Measurements from ENCODE around the gene LEP. TPM values are rescaled to one million over a fixed set of nuclear protein-coding genes. Genes with fewer than 3 reads are reported as not detected.

The LEP gene
- total RNA-seq, 5 donors from 2014 or later (not counting 1 experiment from before 2014, with no cell fraction given) = not detected

DNA sequence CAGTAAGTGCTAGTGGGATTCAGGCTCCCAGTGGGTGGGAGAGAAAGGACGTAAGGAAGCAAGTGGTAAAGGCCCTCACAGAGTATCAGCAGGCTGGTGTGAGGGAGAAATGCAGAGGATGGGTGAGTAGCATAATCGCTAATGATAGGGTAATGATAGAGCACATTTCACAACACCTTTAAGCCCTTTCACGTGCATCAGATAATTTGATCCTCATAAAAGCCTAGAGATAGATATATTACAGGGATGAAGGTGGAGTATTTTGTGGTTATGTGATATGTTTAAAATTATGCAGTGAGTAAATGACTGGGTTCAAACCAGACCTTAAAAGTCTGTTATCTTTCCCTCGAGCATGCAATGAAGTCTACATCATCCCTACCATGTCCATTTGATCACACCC, 10.3 kb downstream of the LEP start:
- Histone ChIP-seq H3K9me3 (no peaks in the 10 kb centered on the region), H3K4me1 (ENCODE audit: control insufficient read depth in 1 of 2, extremely low read depth in 1 of 2, insufficient read depth in 2 of 2, low read length in 2 of 2) (no peaks in the 10 kb centered on the region), H3K4me3 (ENCODE audit: control insufficient read depth in 1 of 2, extremely low read depth in 1 of 2, low read length in 1 of 2) (no peak overlapping the region), H3K27me3 (replicated peaks in 1 of 2; ENCODE audit: control insufficient read depth in 2 of 2, extremely low read depth in 1 of 2, insufficient read depth in 2 of 2, low read length in 1 of 2) (peaks cover 0 to 19% of the 10 kb centered on the region in 2 experiments), H3K27ac (ENCODE audit: low read length) (no peak overlapping the region), H3K36me3 (ENCODE audit: control insufficient read depth in 2 of 2, extremely low read depth in 1 of 2, insufficient read depth in 1 of 2, low read length in 1 of 2) (no peaks in the 10 kb centered on the region)
- DNase-seq (no peak), ATAC-seq (replicated peaks in 1 of 4) (no peak)
- H3K4me1 Mint-ChIP-seq = no peaks in the 10 kb centered on the region
- H3K4me3 Mint-ChIP-seq = no peak overlapping the region
- ChIA-PET CTCF (no interaction called here), POLR2A (no interaction called here)
- no peaks in the 10 kb centered on the region for H3K36me3 Mint-ChIP-seq
- 80% methylated on average over 1 of the region's 4 CpGs for WGBS (ENCODE audit: insufficient coverage)
- H3K27me3 Mint-ChIP-seq = peaks cover 12 to 13% of the 10 kb centered on the region in 2 donors
- H3K9me3 Mint-ChIP-seq = no peaks in the 10 kb centered on the region
- H3K27ac Mint-ChIP-seq = no peak overlapping the region

DNA sequence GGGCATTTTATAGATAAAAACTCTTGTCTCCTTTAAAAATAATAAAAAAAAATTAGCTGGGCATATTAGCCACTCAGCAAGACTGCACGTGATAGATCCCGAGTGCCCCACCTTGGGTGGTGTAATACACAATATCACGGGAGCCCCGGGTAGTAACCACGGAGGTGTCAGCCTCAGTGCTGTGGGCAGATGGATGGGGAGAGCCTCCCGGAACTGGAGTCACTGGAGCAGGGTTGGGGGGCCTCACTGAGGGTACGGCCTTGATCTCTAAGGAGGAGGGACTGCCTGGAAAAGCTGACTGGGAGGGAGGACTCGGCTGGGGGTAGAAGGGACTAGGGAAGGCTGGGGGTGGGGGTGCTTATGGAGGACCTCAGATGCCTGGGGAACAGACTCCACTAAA, 12.6 kb downstream of the LEP start:
- Mint-ChIP-seq H3K4me1 (no peaks in the 10 kb centered on the region), H3K27ac (no peak overlapping the region), H3K4me3 (no peak overlapping the region), H3K9me3 (no peaks in the 10 kb centered on the region), H3K36me3 (no peaks in the 10 kb centered on the region), H3K27me3 (peaks cover 6 to 13% of the 10 kb centered on the region in 2 donors)
- ATAC-seq (replicated peaks in 1 of 4) = no peak
- DNase-seq = no peak
- ChIA-PET CTCF (no interaction called here), POLR2A (no interaction called here)
- WGBS (ENCODE audit: insufficient coverage) = 86% methylated on average over 4 of the region's 8 CpGs
- no peaks in the 10 kb centered on the region for H3K4me1 ChIP-seq (ENCODE audit: control insufficient read depth in 1 of 2, extremely low read depth in 1 of 2, insufficient read depth in 2 of 2, low read length in 2 of 2)
- H3K4me3 ChIP-seq (ENCODE audit: control insufficient read depth in 1 of 2, extremely low read depth in 1 of 2, low read length in 1 of 2) = no peak overlapping the region
- no peak overlapping the region for H3K27ac ChIP-seq (ENCODE audit: low read length)
- no peaks in the 10 kb centered on the region for H3K36me3 ChIP-seq (ENCODE audit: control insufficient read depth in 2 of 2, extremely low read depth in 1 of 2, insufficient read depth in 1 of 2, low read length in 1 of 2)
- peaks cover 0 to 17% of the 10 kb centered on the region in 2 experiments for H3K27me3 ChIP-seq (replicated peaks in 1 of 2; ENCODE audit: control insufficient read depth in 2 of 2, extremely low read depth in 1 of 2, insufficient read depth in 2 of 2, low read length in 1 of 2)
- H3K9me3 ChIP-seq = no peaks in the 10 kb centered on the region

DNA sequence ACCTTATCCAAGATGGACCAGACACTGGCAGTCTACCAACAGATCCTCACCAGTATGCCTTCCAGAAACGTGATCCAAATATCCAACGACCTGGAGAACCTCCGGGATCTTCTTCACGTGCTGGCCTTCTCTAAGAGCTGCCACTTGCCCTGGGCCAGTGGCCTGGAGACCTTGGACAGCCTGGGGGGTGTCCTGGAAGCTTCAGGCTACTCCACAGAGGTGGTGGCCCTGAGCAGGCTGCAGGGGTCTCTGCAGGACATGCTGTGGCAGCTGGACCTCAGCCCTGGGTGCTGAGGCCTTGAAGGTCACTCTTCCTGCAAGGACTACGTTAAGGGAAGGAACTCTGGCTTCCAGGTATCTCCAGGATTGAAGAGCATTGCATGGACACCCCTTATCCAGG, 13.4 kb downstream of the LEP start:
- Mint-ChIP-seq H3K27ac (no peak overlapping the region), H3K9me3 (no peaks in the 10 kb centered on the region), H3K4me3 (no peak overlapping the region), H3K4me1 (no peaks in the 10 kb centered on the region), H3K36me3 (no peaks in the 10 kb centered on the region), H3K27me3 (peaks cover 7 to 10% of the 10 kb centered on the region in 2 donors)
- Histone ChIP-seq H3K36me3 (ENCODE audit: control insufficient read depth in 2 of 2, extremely low read depth in 1 of 2, insufficient read depth in 1 of 2, low read length in 1 of 2) (no peaks in the 10 kb centered on the region), H3K4me1 (ENCODE audit: control insufficient read depth in 1 of 2, extremely low read depth in 1 of 2, insufficient read depth in 2 of 2, low read length in 2 of 2) (no peaks in the 10 kb centered on the region), H3K4me3 (ENCODE audit: control insufficient read depth in 1 of 2, extremely low read depth in 1 of 2, low read length in 1 of 2) (no peak overlapping the region), H3K9me3 (no peaks in the 10 kb centered on the region), H3K27me3 (replicated peaks in 1 of 2; ENCODE audit: control insufficient read depth in 2 of 2, extremely low read depth in 1 of 2, insufficient read depth in 2 of 2, low read length in 1 of 2) (peaks cover 0 to 17% of the 10 kb centered on the region in 2 experiments), H3K27ac (ENCODE audit: low read length) (no peak overlapping the region)
- DNase-seq (no peak), ATAC-seq (replicated peaks in 1 of 4) (no peak)
- POLR2A ChIA-PET = no interaction called here
- WGBS (ENCODE audit: insufficient coverage) = 65% methylated on average over 5 of the region's 5 CpGs
- CTCF ChIA-PET = no interaction called here

DNA sequence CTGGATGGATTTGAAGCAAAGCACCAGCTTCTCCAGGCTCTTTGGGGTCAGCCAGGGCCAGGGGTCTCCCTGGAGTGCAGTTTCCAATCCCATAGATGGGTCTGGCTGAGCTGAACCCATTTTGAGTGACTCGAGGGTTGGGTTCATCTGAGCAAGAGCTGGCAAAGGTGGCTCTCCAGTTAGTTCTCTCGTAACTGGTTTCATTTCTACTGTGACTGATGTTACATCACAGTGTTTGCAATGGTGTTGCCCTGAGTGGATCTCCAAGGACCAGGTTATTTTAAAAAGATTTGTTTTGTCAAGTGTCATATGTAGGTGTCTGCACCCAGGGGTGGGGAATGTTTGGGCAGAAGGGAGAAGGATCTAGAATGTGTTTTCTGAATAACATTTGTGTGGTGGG, 14.2 kb downstream of the LEP start:
- ChIA-PET CTCF (no interaction called here), POLR2A (no interaction called here)
- Mint-ChIP-seq H3K4me3 (no peak overlapping the region), H3K36me3 (no peaks in the 10 kb centered on the region), H3K4me1 (no peaks in the 10 kb centered on the region), H3K27me3 (peaks cover 7 to 10% of the 10 kb centered on the region in 2 donors), H3K9me3 (no peaks in the 10 kb centered on the region), H3K27ac (no peak overlapping the region)
- ATAC-seq (replicated peaks in 1 of 4) (no peak), DNase-seq (no peak)
- WGBS (ENCODE audit: insufficient coverage) = 52% methylated on average over 2 of the region's 2 CpGs
- H3K9me3 ChIP-seq = no peaks in the 10 kb centered on the region
- H3K4me3 ChIP-seq (ENCODE audit: control insufficient read depth in 1 of 2, extremely low read depth in 1 of 2, low read length in 1 of 2) = no peak overlapping the region
- no peaks in the 10 kb centered on the region for H3K36me3 ChIP-seq (ENCODE audit: control insufficient read depth in 2 of 2, extremely low read depth in 1 of 2, insufficient read depth in 1 of 2, low read length in 1 of 2)
- H3K4me1 ChIP-seq (ENCODE audit: control insufficient read depth in 1 of 2, extremely low read depth in 1 of 2, insufficient read depth in 2 of 2, low read length in 2 of 2) = no peaks in the 10 kb centered on the region
- peaks cover 0 to 17% of the 10 kb centered on the region in 2 experiments for H3K27me3 ChIP-seq (replicated peaks in 1 of 2; ENCODE audit: control insufficient read depth in 2 of 2, extremely low read depth in 1 of 2, insufficient read depth in 2 of 2, low read length in 1 of 2)
- H3K27ac ChIP-seq (ENCODE audit: low read length) = no peak overlapping the region

DNA sequence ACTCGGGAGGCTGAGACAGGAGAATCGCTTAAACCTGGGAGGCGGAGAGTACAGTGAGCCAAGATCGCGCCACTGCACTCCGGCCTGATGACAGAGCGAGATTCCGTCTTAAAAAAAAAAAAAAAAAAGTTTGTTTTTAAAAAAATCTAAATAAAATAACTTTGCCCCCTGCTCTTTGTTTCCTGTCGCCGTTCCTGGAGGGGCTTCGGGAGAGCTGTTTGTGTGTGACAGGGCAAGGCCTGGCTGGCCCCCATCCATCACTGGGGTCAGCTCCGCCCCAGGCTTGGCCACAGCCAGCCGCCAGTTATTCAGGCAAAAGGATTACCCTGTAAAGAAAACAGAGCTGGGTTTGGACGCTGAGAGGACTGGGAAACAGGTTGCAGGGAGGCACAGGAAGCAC, 16.4 kb downstream of the LEP start:
- Histone ChIP-seq H3K27ac (ENCODE audit: low read length) (no peak overlapping the region), H3K9me3 (no peaks in the 10 kb centered on the region), H3K4me3 (ENCODE audit: control insufficient read depth in 1 of 2, extremely low read depth in 1 of 2, low read length in 1 of 2) (no peak overlapping the region), H3K36me3 (ENCODE audit: control insufficient read depth in 2 of 2, extremely low read depth in 1 of 2, insufficient read depth in 1 of 2, low read length in 1 of 2) (no peaks in the 10 kb centered on the region), H3K27me3 (replicated peaks in 1 of 2; ENCODE audit: control insufficient read depth in 2 of 2, extremely low read depth in 1 of 2, insufficient read depth in 2 of 2, low read length in 1 of 2) (peaks cover 0 to 21% of the 10 kb centered on the region in 2 experiments), H3K4me1 (ENCODE audit: control insufficient read depth in 1 of 2, extremely low read depth in 1 of 2, insufficient read depth in 2 of 2, low read length in 2 of 2) (no peaks in the 10 kb centered on the region)
- H3K4me3 Mint-ChIP-seq = no peak overlapping the region
- H3K9me3 Mint-ChIP-seq = no peaks in the 10 kb centered on the region
- POLR2A ChIA-PET = interaction anchor here in 1 of 2 donors (0.8 kb wide), 1 partner anchor 580 kb away, joined by 5 read pairs; no protein-coding TSS in a partner anchor
- no peak overlapping the region for H3K27ac Mint-ChIP-seq
- CTCF ChIA-PET = no interaction called here
- 92% methylated on average over 6 of the region's 14 CpGs for WGBS (ENCODE audit: insufficient coverage)
- H3K36me3 Mint-ChIP-seq = no peaks in the 10 kb centered on the region
- H3K4me1 Mint-ChIP-seq = no peaks in the 10 kb centered on the region
- H3K27me3 Mint-ChIP-seq = peaks cover 3 to 4% of the 10 kb centered on the region in 2 donors
- ATAC-seq (replicated peaks in 1 of 4) (no peak), DNase-seq (no peak)

DNA sequence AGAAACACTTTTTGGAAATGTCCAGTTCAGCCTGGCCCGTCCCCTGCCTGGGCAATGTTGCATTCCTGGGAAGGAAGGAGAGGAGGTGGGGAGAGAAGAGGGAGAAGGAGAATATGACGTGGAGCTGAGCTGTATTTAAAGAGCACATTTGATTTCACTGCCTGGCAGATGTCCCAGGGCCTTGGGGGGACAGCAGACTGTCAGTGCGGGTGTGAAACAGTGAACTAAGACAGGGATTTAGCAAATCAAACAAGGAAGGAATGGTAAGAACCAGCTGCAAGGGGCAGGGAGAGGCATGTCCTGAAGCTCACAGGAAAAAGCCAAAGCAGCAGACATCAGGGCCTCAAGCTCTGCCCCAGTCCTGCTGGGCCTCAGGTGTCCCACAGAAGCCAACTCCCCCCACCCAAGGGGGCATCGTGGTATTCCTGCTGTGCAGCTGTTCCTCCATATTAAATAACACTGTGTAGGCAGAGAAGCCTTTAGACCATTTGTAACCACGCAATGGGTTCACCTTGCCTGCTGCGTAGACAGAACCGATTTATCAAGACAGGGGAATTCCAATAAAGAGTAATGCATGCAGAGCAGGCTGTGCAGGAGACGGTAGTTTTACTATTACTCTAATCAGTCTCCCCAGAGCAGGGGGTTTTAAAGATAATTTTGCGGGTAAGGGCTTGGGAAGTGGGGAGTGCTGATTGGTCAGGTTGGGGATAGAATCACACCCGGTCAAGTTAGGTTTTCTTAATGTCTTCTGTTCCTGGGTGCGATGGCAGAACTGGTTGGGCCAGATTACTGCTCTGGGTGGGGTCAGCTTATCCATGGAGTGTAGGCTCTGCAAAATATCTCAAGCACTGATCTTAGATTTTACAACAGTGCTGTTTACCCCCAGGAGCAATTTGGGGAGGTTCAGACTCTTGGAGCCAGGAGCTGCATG, 18.3 kb downstream of the LEP start:
- Mint-ChIP-seq H3K4me1 (no peaks in the 10 kb centered on the region), H3K27ac (no peak overlapping the region), H3K4me3 (no peak overlapping the region), H3K9me3 (no peaks in the 10 kb centered on the region), H3K27me3 (peaks cover 3 to 4% of the 10 kb centered on the region in 2 donors), H3K36me3 (no peaks in the 10 kb centered on the region)
- ATAC-seq (replicated peaks in 1 of 4) (no peak), DNase-seq (no peak)
- CTCF ChIA-PET = interaction anchor here in 1 of 2 donors (0.6 kb wide), 1 partner anchor 162 kb away, joined by 3 read pairs; no protein-coding TSS in a partner anchor
- 76% methylated on average over 5 of the region's 11 CpGs for WGBS (ENCODE audit: insufficient coverage)
- H3K27ac ChIP-seq (ENCODE audit: low read length) = no peak overlapping the region
- peaks cover 0 to 15% of the 10 kb centered on the region in 2 experiments for H3K27me3 ChIP-seq (replicated peaks in 1 of 2; ENCODE audit: control insufficient read depth in 2 of 2, extremely low read depth in 1 of 2, insufficient read depth in 2 of 2, low read length in 1 of 2)
- POLR2A ChIA-PET = no interaction called here
- H3K4me3 ChIP-seq (ENCODE audit: control insufficient read depth in 1 of 2, extremely low read depth in 1 of 2, low read length in 1 of 2) = no peak overlapping the region
- no peaks in the 10 kb centered on the region for H3K4me1 ChIP-seq (ENCODE audit: control insufficient read depth in 1 of 2, extremely low read depth in 1 of 2, insufficient read depth in 2 of 2, low read length in 2 of 2)
- H3K9me3 ChIP-seq = no peaks in the 10 kb centered on the region
- no peaks in the 10 kb centered on the region for H3K36me3 ChIP-seq (ENCODE audit: control insufficient read depth in 2 of 2, extremely low read depth in 1 of 2, insufficient read depth in 1 of 2, low read length in 1 of 2)
